ENCODE measurements around the gene DIP2C.
"Not testable (repeated sequence)": the region's sequence is repeated elsewhere in the genome, so short reads cannot be mapped to it uniquely, and the experiment has no call there.

The DIP2C gene

DNA sequence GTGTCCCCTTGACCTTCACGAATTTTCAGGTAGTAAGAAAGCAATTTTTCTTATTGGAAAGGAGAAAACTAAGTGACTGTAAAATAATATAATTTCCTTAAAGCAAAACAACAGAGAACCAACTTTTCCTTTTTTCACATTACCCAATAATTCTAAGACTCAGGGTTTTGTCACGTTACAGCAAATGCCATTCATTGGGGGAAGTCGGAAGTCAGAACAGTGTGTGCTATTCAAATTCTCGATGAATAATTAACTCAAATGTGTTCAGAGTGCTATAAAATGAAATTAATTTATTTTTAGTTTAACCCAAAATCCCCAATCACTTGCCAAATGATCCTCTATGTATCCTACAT lies 40.0 kb downstream of the DIP2C start:
- DNase-seq (ENCODE audit: low read depth) = no peak
- no peak overlapping the region for H3K4me3 ChIP-seq (replicated peaks; ENCODE audit: low read depth, low read length)
- TF ChIP-seq, protein P1, sequence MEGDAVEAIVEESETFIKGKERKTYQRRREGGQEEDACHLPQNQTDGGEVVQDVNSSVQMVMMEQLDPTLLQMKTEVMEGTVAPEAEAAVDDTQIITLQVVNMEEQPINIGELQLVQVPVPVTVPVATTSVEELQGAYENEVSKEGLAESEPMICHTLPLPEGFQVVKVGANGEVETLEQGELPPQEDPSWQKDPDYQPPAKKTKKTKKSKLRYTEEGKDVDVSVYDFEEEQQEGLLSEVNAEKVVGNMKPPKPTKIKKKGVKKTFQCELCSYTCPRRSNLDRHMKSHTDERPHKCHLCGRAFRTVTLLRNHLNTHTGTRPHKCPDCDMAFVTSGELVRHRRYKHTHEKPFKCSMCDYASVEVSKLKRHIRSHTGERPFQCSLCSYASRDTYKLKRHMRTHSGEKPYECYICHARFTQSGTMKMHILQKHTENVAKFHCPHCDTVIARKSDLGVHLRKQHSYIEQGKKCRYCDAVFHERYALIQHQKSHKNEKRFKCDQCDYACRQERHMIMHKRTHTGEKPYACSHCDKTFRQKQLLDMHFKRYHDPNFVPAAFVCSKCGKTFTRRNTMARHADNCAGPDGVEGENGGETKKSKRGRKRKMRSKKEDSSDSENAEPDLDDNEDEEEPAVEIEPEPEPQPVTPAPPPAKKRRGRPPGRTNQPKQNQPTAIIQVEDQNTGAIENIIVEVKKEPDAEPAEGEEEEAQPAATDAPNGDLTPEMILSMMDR (IDR thresholded peaks at IDR 0.05; ENCODE audit: low read length, missing control alignments) = no peak

DNA sequence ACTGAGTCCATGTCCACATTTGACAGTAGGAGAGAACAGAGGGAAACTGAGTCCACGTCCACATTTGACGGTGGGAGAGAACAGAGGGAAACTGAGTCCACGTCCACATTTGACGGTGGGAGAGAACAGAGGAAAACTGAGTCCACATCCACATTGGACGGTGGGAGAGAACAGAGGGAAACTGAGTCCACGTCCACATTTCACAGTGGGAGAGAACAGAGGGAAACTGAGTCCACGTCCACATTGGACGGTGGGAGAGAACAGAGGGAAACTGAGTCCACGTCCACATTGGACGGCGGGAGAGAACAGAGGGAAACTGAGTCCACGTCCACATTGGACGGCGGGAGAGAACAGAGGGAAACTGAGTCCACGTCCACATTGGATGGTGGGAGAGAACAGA lies 42.4 kb downstream of the DIP2C start:
- H3K4me3 ChIP-seq (replicated peaks; ENCODE audit: low read depth, low read length); DNase-seq (ENCODE audit: low read depth): not testable (repeated sequence)

DNA sequence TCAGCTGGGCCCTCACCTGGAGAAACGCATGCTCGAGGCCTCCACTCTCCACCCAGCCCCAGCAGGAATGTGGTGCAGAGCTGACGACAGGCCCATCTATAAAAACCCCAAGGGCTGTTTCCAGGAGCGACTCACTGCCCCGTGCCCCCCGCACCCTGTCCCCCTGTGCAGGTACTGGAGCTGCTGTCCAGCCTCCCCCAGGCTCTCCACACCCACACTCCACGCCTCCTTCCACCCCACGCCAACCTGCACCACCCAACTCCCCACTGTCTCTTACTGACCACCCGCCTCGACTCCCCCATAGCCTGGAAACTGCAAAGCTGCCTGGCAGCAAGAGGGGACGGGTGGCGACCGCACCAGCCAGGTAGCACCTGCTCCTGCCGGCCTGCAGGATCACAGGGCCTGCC lies 43.3 kb downstream of the DIP2C start:
- no peak for DNase-seq (ENCODE audit: low read depth)
- H3K4me3 ChIP-seq (replicated peaks; ENCODE audit: low read depth, low read length) = no peak overlapping the region
- TF ChIP-seq, protein P1 (IDR thresholded peaks at IDR 0.05; ENCODE audit: low read length, missing control alignments) = no peak

DNA sequence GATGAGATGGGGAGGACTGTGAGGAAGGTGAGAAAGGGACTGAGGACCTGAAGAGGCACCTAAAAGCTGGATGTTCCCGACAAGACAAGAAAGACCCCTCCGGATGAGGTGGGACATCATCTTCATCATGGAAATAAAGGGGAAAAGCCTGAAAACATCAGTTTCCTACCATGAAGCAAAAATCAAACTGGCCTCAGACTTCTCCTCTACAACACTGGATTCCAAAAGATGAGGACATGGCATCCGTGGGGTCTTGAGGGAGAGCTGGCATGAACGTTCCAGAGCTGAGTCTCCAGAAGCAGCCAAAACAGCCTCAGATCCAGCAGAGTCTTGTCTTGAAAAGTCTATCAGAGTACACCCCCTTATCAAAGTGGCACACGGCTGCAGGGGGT lies 44.5 kb downstream of the DIP2C start:
- TF ChIP-seq, protein P1 (IDR thresholded peaks at IDR 0.05; ENCODE audit: low read length, missing control alignments) = no peak
- no peak overlapping the region for H3K4me3 ChIP-seq (replicated peaks; ENCODE audit: low read depth, low read length)
- no peak for DNase-seq (ENCODE audit: low read depth)

DNA sequence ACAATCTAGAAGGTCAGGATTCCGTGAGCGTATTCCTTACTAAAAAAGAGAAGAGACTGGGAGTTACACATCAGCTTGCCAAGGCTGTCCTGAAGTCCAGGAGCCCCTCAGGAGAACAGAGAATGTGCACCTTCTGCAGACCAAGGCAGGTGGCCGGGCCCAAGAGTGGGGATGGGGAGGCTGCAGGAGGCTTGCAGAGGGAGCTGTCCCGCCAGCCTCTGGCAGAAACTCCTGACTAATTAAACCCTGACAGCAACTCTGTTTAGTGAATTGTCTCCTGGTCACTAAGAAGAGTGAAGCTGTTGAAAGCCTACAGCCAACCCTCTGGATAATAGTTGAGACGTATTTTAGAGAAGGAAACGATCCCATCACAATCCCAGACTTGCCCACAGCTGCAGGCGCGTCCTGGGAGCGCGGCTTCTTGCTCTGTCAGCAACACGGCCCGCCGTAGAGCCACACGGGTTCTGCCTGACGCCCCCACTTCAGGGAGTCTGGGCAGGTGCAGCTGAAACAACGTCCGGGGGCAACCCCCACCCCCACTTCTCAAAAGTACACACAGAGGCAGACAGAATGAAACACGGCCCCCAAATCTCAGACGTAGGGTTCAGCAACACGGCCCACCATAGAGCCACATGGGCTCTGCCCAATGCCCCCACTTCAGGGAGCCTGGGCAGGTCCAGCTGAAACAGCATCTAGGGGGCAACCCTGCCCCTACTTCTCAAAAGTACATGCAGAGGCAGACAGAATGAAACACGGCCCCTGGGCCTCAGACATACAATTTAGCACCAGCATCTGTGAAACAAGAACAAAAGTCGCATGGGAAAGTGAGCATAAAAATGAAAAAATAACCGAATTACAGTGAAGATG lies 45.2 kb downstream of the DIP2C start:
- TF ChIP-seq, protein P1 (IDR thresholded peaks at IDR 0.05; ENCODE audit: low read length, missing control alignments) = no peak
- DNase-seq (ENCODE audit: low read depth) = no peak
- H3K4me3 ChIP-seq (replicated peaks; ENCODE audit: low read depth, low read length) = no peak overlapping the region

DNA sequence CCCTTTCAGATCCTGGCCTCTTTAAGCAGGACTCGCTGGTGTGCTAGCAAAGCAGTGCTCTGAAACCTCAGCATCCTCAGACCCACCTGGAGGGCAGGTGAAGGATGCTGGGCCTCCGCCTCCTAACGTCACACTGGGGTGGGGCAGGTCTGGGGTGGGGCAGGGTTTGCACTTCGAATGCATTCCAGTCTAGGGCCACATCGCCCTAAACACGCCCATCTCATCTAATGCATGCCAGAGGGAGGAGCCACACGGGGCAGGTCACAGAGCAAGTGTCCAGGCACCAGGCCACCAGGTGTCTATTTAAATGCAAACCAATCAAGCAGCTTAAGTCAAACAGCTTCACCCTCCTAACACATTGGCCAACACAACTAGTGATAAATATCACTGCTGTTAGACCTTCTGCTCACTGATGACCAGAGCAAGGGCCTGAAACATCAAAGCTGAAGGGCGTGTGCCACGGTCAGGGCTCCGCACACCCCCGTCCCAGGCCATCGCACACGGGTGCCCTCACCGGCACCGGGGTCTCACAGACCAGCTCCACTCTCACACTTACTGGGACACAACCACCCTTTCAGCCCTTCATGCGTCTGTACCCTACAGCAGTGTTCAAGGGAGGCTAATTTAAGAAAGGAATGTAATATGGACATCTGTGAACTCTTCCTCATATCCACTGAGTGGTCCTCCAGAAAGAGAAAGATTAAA lies 47.1 kb downstream of the DIP2C start:
- TF ChIP-seq, protein P1 (IDR thresholded peaks at IDR 0.05; ENCODE audit: low read length, missing control alignments) = no peak
- no peak overlapping the region for H3K4me3 ChIP-seq (replicated peaks; ENCODE audit: low read depth, low read length)
- DNase-seq (ENCODE audit: low read depth) = no peak

DNA sequence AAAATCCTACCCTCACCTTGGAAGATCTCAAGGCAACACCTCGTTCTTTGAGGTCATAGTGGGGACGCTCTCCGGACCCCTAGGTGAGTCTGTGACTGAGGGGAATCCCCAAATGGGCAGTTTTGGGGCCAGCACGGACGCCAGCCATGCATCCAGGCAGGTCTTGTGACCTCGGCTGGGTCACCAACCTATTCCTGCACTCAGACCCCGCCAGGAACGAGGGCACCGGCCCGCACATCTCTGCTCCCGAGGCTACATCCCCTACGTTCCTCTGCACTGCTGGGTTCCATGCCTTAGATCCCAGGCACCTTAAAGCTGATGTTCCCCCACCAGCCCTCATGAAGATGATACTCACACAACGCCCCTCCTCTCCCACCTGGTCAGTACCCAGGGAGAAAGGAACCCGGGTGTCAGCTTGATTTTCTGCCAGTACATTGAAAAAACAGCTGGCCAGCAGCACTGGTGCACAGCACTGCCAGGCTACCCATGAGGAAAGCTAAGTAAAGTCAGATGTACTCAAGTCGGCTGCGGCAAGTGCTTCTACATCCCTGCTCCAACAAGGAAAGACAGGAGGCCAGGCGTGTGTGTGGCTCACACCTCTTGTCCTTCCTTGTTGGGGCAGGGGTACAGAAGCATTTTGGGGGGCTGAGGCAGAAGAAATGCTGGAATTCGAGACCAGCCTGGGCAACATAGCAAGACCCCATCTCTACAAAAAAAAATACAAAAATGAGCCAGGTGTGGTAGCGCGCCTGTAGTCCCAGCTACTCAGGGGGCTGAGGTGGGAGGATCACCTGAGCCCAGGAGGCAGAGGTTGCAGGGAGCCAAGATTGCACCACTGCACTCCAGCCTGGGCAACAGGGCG lies 48.1 kb downstream of the DIP2C start:
- TF ChIP-seq, protein P1 (IDR thresholded peaks at IDR 0.05; ENCODE audit: low read length, missing control alignments) = no peak

More for the DNA sequence above, 48.1 kb downstream of the DIP2C start:
- DNase-seq (ENCODE audit: low read depth) = no peak
- H3K4me3 ChIP-seq (replicated peaks; ENCODE audit: low read depth, low read length) = no peak overlapping the region

Measured in fibroblast of pulmonary artery (primary cell).